ENCODE data around the gene JSRP1. TPM values are rescaled to one million over a fixed set of nuclear protein-coding genes. Genes with fewer than 3 reads are reported as not detected.
"Not testable (repeated sequence)": the region's sequence is repeated elsewhere in the genome, so short reads cannot be mapped to it uniquely, and the experiment has no call there.

JSRP1 gene
- total RNA-seq, 1 donor from 2014 or later, result 0.42 TPM

GRCh38 chr19:2286402-2287140, 30.4 kb upstream of the JSRP1 start:
- no peaks in the 10 kb centered on the region for H3K36me3 Mint-ChIP-seq (ENCODE audit: low read depth)
- H3K9me3 Mint-ChIP-seq (ENCODE audit: low read depth), result no peaks in the 10 kb centered on the region
- H3K27ac Mint-ChIP-seq (ENCODE audit: unreplicated experiment), result no peak overlapping the region
- no peak for DNase-seq (ENCODE audit: low spot score)
- TF ChIP-seq CTCF (IDR thresholded peaks at IDR 0.05), result no peak
- peaks cover 13% of the 10 kb centered on the region for H3K27me3 Mint-ChIP-seq (ENCODE audit: low read depth)
- H3K4me3 Mint-ChIP-seq (ENCODE audit: unreplicated experiment), result no peak overlapping the region
- H3K4me1 Mint-ChIP-seq (ENCODE audit: low read depth), result peaks cover 21% of the 10 kb centered on the region

DNA sequence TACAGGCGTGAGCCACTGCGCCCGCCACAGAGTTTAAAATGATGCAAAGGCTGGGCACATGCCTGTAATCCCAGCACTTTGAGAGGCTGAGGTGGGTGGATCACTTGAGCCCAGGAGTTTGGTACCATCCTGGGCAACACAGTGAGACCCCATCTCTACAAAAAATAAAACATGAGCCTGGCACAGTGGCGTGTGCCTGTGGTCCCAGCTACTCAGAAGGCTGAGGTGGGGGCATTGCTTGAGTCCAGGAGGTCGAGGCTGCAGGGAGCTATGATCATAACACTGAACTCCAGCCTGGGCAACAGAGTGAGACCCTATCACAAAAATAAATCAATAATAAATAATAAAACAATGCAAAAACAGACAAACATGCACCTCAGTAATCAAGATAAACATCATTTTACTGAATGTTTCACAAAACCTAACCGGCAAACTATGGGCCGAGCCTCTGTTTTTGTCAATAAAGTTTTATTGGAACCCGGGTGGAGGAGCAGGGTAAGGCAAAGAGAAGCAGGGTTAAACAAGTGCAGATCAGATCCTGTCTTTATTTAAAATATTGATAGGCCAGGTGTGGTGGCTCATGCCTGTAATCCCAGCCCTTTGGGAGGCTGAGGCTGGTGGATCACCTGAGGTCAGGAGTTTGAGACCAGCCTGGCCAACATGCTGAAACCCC, 27.8 kb upstream of the JSRP1 start:
- H3K27me3 Mint-ChIP-seq (ENCODE audit: low read depth), result peaks cover 7% of the 10 kb centered on the region
- no peak for DNase-seq (ENCODE audit: low spot score)

DNA sequence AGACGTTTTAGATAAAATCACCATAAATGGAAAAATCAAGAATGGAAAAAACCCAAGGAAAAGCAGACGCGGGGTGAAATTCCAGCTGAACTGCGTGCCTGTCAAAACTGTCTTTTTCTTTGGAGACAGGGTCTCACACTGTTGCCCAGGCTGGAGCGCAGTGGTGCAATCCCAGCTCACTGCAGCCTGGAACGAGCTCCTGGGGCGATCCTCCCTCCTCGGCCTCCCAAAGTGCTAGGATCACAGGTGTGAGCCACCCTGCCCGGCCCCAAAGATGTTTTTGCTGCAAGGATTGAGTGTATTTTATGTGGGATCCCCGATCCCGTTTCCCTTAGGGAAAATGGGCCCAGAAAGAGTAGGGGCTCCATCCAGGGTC, 26.6 kb upstream of the JSRP1 start:
- Mint-ChIP-seq H3K4me3 (ENCODE audit: unreplicated experiment) (peak overlapping the region; percentile 53), H3K27ac (ENCODE audit: unreplicated experiment) (peak overlapping the region; percentile 42), H3K9me3 (ENCODE audit: low read depth) (no peaks in the 10 kb centered on the region), H3K27me3 (ENCODE audit: low read depth) (no peaks in the 10 kb centered on the region), H3K36me3 (ENCODE audit: low read depth) (no peaks in the 10 kb centered on the region), H3K4me1 (ENCODE audit: low read depth) (peaks cover 16% of the 10 kb centered on the region)
- no peak for TF ChIP-seq CTCF (IDR thresholded peaks at IDR 0.05)
- no peak for DNase-seq (ENCODE audit: low spot score)

More for the DNA sequence above, 27.8 kb upstream of the JSRP1 start:
- TF ChIP-seq CTCF (IDR thresholded peaks at IDR 0.05), result no peak
- Mint-ChIP-seq H3K4me1 (ENCODE audit: low read depth) (peaks cover 16% of the 10 kb centered on the region), H3K27ac (ENCODE audit: unreplicated experiment) (no peak overlapping the region), H3K9me3 (ENCODE audit: low read depth) (no peaks in the 10 kb centered on the region), H3K36me3 (ENCODE audit: low read depth) (no peaks in the 10 kb centered on the region), H3K4me3 (ENCODE audit: unreplicated experiment) (no peak overlapping the region)

- Mint-ChIP-seq H3K4me3 (ENCODE audit: unreplicated experiment) (peak within 1 kb of the TSS; percentile 64), H3K27me3 (ENCODE audit: low read depth) (no peaks in the 10 kb centered on the region), H3K27ac (ENCODE audit: unreplicated experiment) (peak within 1 kb of the TSS; percentile 69), H3K4me1 (ENCODE audit: low read depth) (peaks cover 16% of the 10 kb centered on the region), H3K9me3 (ENCODE audit: low read depth) (no peaks in the 10 kb centered on the region), H3K36me3 (ENCODE audit: low read depth) (peaks cover under 1% of the 10 kb centered on the region)
- DNase-seq (ENCODE audit: low spot score), result no peak
- peak; percentile 13 for TF ChIP-seq CTCF (IDR thresholded peaks at IDR 0.05)
These were observed 26.0 kb upstream of the JSRP1 start, which contains the start of gene PEAK3 for GRCh38 chr19:2282062-2282861. PEAK3 (minus strand) TSS chr19:2282175; CDS start chr19:2280931, 1,244 bp downstream.

DNA sequence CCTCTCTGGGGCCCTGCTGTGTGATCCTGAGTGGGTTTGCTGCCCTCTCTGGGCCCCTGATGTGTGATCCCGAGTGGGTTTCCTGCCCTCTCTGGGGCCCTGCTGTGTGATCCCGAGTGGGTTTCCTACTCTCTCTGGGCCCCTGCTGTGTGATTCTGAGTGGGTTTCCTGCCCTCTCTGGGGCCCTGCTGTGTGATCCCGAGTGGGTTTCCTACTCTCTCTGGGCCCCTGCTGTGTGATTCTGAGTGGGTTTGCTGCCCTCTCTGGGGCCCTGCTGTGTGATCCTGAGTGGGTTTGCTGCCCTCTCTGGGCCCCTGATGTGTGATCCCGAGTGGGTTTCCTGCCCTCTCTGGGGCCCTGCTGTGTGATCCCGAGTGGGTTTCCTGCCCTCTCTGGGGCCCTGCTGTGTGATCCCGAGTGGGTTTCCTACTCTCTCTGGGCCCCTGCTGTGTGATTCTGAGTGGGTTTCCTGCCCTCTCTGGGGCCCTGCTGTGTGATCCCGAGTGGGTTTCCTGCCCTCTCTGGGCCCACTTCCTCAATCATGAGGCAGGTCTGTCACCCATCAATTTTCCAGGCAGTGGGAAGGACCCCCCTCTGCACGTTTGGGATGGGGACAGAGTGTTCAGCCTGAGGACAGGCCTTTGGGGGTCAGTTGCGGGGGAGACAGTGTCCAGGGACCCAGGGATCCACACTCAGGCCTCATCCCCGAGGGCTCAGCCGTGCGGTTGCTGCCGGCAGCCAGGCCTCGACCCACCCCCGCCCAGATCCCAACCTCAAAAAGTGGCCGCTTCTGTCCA, 25.2 kb upstream of the JSRP1 start:
- DNase-seq (ENCODE audit: low spot score); H3K27me3 Mint-ChIP-seq (ENCODE audit: low read depth); H3K9me3 Mint-ChIP-seq (ENCODE audit: low read depth); H3K36me3 Mint-ChIP-seq (ENCODE audit: low read depth): not testable (repeated sequence)
- Mint-ChIP-seq H3K27ac (ENCODE audit: unreplicated experiment) (peak overlapping the region; percentile 69), H3K4me3 (ENCODE audit: unreplicated experiment) (peak overlapping the region; percentile 64), H3K4me1 (ENCODE audit: low read depth) (peaks cover 16% of the 10 kb centered on the region)
